GM12875 (cell line): ENCODE measurements around the gene MFAP2.

ENCODE experiments used
- H3K4me3 ChIP-seq: one replicate; pipeline ENCODE4 v1.5.1; 2011; ENCODE audit warnings: low read depth, low read length, control low read depth
- CTCF ChIP-seq: IDR thresholded peaks from 2 replicates; pipeline ENCODE4 v1.5.1; 2011; ENCODE audit warnings: low read depth, mild to moderate bottlenecking, control low read depth, inconsistent platforms, low read length, moderate library complexity, borderline replicate concordance; ENCODE audit not compliant: insufficient read depth

Gene MFAP2

GRCh38 chr1:16970132-16970910, 10.1 kb downstream of the MFAP2 start:
- TF ChIP-seq CTCF = no peak
- H3K4me3 ChIP-seq = no peak overlapping the region

DNA sequence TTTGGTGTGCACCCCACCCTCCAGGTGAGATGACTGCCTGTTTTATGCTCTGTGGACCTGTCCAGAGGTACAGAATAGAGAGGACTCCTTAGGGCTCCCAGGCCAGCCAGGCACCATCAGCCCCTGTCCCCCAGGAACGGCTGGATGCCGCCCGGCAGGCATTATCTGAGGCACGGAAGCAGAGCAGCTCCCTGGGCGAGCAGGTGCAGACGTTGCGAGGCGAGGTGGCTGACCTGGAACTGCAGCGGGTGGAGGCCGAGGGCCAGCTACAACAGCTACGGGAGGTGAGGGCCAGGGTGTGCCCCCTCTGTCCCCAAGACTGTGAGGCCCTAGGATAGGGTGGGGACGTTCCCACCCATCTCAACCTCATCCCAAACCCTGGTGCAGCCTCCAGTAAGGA, 10.8 kb downstream of the MFAP2 start:
- no peak for TF ChIP-seq CTCF
- H3K4me3 ChIP-seq = no peak overlapping the region

- no peak for TF ChIP-seq CTCF
- H3K4me3 ChIP-seq = no peak overlapping the region
Observed at GRCh38 chr1:16969057-16969611, 11.3 kb downstream of the MFAP2 start.

GRCh38 chr1:16968372-16968771, 12.0 kb downstream of the MFAP2 start:
- H3K4me3 ChIP-seq = no peak overlapping the region
- no peak for TF ChIP-seq CTCF

DNA sequence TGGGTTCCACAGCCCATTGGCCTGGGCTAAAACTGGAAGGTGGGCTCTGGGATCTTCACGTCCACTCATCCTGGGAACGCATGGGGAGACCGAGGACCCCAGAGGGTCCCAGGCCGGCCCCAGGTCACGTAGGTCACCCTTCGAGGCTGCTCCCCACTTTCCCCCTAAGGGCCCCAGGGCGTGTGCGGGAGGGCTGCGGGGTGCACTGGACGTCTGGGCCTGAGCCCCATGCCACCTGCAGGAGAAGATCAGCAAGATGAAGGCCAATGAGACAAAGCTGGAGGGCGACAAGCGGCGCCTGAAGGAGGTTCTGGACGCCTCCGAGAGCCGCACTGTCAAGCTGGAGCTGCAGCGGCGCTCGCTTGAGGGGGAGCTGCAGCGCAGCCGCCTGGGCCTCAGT, 12.5 kb downstream of the MFAP2 start:
- no peak overlapping the region for H3K4me3 ChIP-seq
- TF ChIP-seq CTCF = no peak

- no peak for TF ChIP-seq CTCF
- H3K4me3 ChIP-seq = no peak overlapping the region
Observed at GRCh38 chr1:16967095-16967575, 13.3 kb downstream of the MFAP2 start.

GRCh38 chr1:16966282-16966681, 14.1 kb downstream of the MFAP2 start:
- TF ChIP-seq CTCF = no peak

More at GRCh38 chr1:16966282-16966681, 14.1 kb downstream of the MFAP2 start:
- H3K4me3 ChIP-seq = no peak overlapping the region
